ENCODE measurements around the gene KCNK18.
A peak's percentile ranks its signal among the peaks of the same experiment; 100 is the strongest.

The KCNK18 gene

GRCh38 chr10:117241541-117242462 is 44.5 kb downstream of the KCNK18 start:
- no peaks in the 10 kb centered on the region for H3K9me3 ChIP-seq
- no peak overlapping the region for H3K27ac ChIP-seq
- no peak for TF ChIP-seq CTCF (IDR thresholded peaks at IDR 0.05)
- H3K27me3 ChIP-seq: peaks cover 47% of the 10 kb centered on the region
- H3K4me3 ChIP-seq (ENCODE audit: low read depth in 1 of 2, low read length in 1 of 2): peak overlapping the region; percentile 50 to 85
- peaks cover 22 to 47% of the 10 kb centered on the region in 2 experiments for H3K4me1 ChIP-seq (ENCODE audit: control insufficient read depth in 1 of 2, insufficient read depth in 1 of 2, low read depth in 1 of 2, low read length in 1 of 2)
- no peaks in the 10 kb centered on the region for H3K36me3 ChIP-seq

GRCh38 chr10:117242463-117242832 is 45.2 kb downstream of the KCNK18 start:
- Histone ChIP-seq H3K4me3 (ENCODE audit: low read depth in 1 of 2, low read length in 1 of 2) (no peak overlapping the region), H3K9me3 (no peaks in the 10 kb centered on the region), H3K27ac (no peak overlapping the region), H3K27me3 (peaks cover 47% of the 10 kb centered on the region), H3K4me1 (ENCODE audit: control insufficient read depth in 1 of 2, insufficient read depth in 1 of 2, low read depth in 1 of 2, low read length in 1 of 2) (peaks cover 18 to 48% of the 10 kb centered on the region in 2 experiments), H3K36me3 (no peaks in the 10 kb centered on the region)
- no peak for TF ChIP-seq CTCF (IDR thresholded peaks at IDR 0.05)

GRCh38 chr10:117246997-117247671 is 49.8 kb downstream of the KCNK18 start:
- peaks cover 23% of the 10 kb centered on the region for H3K27me3 ChIP-seq
- H3K4me3 ChIP-seq (ENCODE audit: low read depth in 1 of 2, low read length in 1 of 2): no peak overlapping the region
- H3K9me3 ChIP-seq: no peaks in the 10 kb centered on the region
- H3K36me3 ChIP-seq: no peaks in the 10 kb centered on the region
- no peak overlapping the region for H3K27ac ChIP-seq
- peaks cover 12 to 32% of the 10 kb centered on the region in 2 experiments for H3K4me1 ChIP-seq (ENCODE audit: control insufficient read depth in 1 of 2, insufficient read depth in 1 of 2, low read depth in 1 of 2, low read length in 1 of 2)
- TF ChIP-seq CTCF (IDR thresholded peaks at IDR 0.05): no peak

GRCh38 chr10:117248750-117249465 is 51.6 kb downstream of the KCNK18 start:
- H3K4me1 ChIP-seq (ENCODE audit: control insufficient read depth in 1 of 2, insufficient read depth in 1 of 2, low read depth in 1 of 2, low read length in 1 of 2): peaks cover 12 to 32% of the 10 kb centered on the region in 2 experiments
- no peak for TF ChIP-seq CTCF (IDR thresholded peaks at IDR 0.05)
- no peak overlapping the region for H3K4me3 ChIP-seq (ENCODE audit: low read depth in 1 of 2, low read length in 1 of 2)
- no peak overlapping the region for H3K27ac ChIP-seq
- no peaks in the 10 kb centered on the region for H3K36me3 ChIP-seq
- H3K27me3 ChIP-seq: peaks cover 5% of the 10 kb centered on the region
- H3K9me3 ChIP-seq: no peaks in the 10 kb centered on the region

- no peaks in the 10 kb centered on the region for H3K27me3 ChIP-seq
Measured at GRCh38 chr10:117249493-117250093, 52.3 kb downstream of the KCNK18 start.

More at GRCh38 chr10:117249493-117250093, 52.3 kb downstream of the KCNK18 start:
- no peaks in the 10 kb centered on the region for H3K9me3 ChIP-seq
- no peak overlapping the region for H3K27ac ChIP-seq
- peaks cover 12 to 32% of the 10 kb centered on the region in 2 experiments for H3K4me1 ChIP-seq (ENCODE audit: control insufficient read depth in 1 of 2, insufficient read depth in 1 of 2, low read depth in 1 of 2, low read length in 1 of 2)
- no peak overlapping the region for H3K4me3 ChIP-seq (ENCODE audit: low read depth in 1 of 2, low read length in 1 of 2)
- no peak for TF ChIP-seq CTCF (IDR thresholded peaks at IDR 0.05)
- H3K36me3 ChIP-seq: no peaks in the 10 kb centered on the region
